Testis (tissue), 3 donors: ENCODE measurements around the gene PTP4A1. TPM values are rescaled to one million over a fixed set of nuclear protein-coding genes. Genes with fewer than 3 reads are reported as not detected.

Source experiments
- DNase-seq: peaks from one replicate; pipeline ENCODE4 v3.0.0-alpha.2; 2019
- H3K27ac ChIP-seq, 2 donors: fragments of 200-600 bp; sonication (generic); one replicate each; pipeline ENCODE4 v1.5.1; 2019
- H3K27me3 ChIP-seq: fragments of 200-600 bp; sonication (generic); one replicate; pipeline ENCODE4 v1.5.1; 2019
- H3K36me3 ChIP-seq: fragments of 200-600 bp; sonication (generic); one replicate; pipeline ENCODE4 v1.5.1; 2017; ENCODE audit warnings: low read depth; ENCODE audit errors: missing control alignments
- H3K4me1 ChIP-seq: fragments of 200-600 bp; sonication (generic); one replicate; pipeline ENCODE4 v1.5.1; 2019
- H3K4me3 ChIP-seq, 2 donors: fragments of 200-600 bp; sonication (generic); one replicate each; pipeline ENCODE4 v1.5.1; 2017 to 2019
- H3K9me3 ChIP-seq: fragments of 200-600 bp; sonication (generic); one replicate; pipeline ENCODE4 v1.5.1; 2017
- POLR2A ChIP-seq: fragments of 450-650 bp; IDR thresholded peaks from one replicate; pipeline ENCODE4 v1.6.1; 2017; ENCODE audit warnings: antibody characterized with exemption, mild to moderate bottlenecking, moderate library complexity
- WGBS, 2 donors: methylation state at CpG; one replicate each; pipeline ENCODE4 v1.1.5; 2018; 5-methylcytosine and 5-hydroxymethylcytosine counted together
- intact Hi-C: fragments of 100-400 bp; cut with DNase I; formaldehyde crosslinking; loops from one replicate; pipeline ENCODE4 v1.15.1; 2023; ENCODE audit warnings: low total_unique reads
- polyA plus RNA-seq: library from polyadenylated mRNA; stranded (reverse); fragments of 350-450 nt; fragmentation: Illumina TruSeq; extraction: RNeasy Lipid Tissue Mini Kit (QIAGEN cat#74804); gene quantifications from one replicate; pipeline ENCODE4 v1.2.3, GENCODE V29; 2014; ENCODE audit warnings: low read depth, low replicate concordance; ENCODE audit not compliant: insufficient read depth
- small RNA-seq, 2 donors: library from RNA; depleted of rRNA; stranded (forward); fragments of <200 nt; gene quantifications; one replicate each; pipeline ENCODE3, GENCODE V24; 2016
- total RNA-seq, 2 donors: library from RNA; depleted of rRNA; stranded (reverse); fragments of >200 nt; gene quantifications; one replicate each; pipeline ENCODE4 v1.2.3, GENCODE V29; 2016
- TF ChIP-seq, protein P1 (sequence below), 3 experiments: fragments of 450-650 bp in 2 of 3; fragments of 200-600 bp in 1 of 3; sonication (generic) in 1 of 3; IDR thresholded peaks; one replicate each; pipeline ENCODE4 v1.5.1; 2016 to 2019; ENCODE audit warnings: antibody characterized with exemption in 3 of 3, mild to moderate bottlenecking in 2 of 3, moderate library complexity in 1 of 3

Gene PTP4A1
- total and polyA plus RNA-seq, 3 donors from 2014 or later: 39.6 to 83.5 (median 74.9) TPM

DNA sequence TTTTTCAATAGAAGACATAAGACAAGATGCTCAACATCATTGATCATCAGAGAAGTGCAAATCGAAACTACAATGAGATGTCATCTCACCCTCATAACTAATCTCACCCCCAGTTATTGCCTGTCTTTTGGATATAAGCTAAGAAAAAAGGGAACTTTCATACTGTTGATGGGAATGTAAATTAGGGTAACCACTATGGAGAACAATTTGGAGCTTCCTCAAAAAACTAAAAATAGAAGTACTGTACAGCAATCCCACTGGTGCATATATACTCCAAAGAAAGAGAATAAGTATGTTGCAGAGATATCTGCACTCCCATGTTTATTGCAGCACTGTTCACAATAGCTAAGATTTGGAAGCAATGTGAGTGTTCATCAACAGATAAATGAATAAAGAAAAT is 37.0 kb downstream of the PTP4A1 start:
- Histone ChIP-seq H3K4me1 (no peaks in the 10 kb centered on the region), H3K4me3 (no peak overlapping the region), H3K9me3 (no peaks in the 10 kb centered on the region), H3K27me3 (no peaks in the 10 kb centered on the region), H3K36me3 (no peaks in the 10 kb centered on the region), H3K27ac (no peak overlapping the region)
- DNase-seq: no peak
- intact Hi-C loops: no loop called here
- WGBS, 2 donors: 95 to 100% methylated on average over 1 of the region's 1 CpG
- TF ChIP-seq, protein P1, sequence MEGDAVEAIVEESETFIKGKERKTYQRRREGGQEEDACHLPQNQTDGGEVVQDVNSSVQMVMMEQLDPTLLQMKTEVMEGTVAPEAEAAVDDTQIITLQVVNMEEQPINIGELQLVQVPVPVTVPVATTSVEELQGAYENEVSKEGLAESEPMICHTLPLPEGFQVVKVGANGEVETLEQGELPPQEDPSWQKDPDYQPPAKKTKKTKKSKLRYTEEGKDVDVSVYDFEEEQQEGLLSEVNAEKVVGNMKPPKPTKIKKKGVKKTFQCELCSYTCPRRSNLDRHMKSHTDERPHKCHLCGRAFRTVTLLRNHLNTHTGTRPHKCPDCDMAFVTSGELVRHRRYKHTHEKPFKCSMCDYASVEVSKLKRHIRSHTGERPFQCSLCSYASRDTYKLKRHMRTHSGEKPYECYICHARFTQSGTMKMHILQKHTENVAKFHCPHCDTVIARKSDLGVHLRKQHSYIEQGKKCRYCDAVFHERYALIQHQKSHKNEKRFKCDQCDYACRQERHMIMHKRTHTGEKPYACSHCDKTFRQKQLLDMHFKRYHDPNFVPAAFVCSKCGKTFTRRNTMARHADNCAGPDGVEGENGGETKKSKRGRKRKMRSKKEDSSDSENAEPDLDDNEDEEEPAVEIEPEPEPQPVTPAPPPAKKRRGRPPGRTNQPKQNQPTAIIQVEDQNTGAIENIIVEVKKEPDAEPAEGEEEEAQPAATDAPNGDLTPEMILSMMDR (IDR thresholded peaks at IDR 0.05): no peak
- no peak for TF ChIP-seq POLR2A

DNA sequence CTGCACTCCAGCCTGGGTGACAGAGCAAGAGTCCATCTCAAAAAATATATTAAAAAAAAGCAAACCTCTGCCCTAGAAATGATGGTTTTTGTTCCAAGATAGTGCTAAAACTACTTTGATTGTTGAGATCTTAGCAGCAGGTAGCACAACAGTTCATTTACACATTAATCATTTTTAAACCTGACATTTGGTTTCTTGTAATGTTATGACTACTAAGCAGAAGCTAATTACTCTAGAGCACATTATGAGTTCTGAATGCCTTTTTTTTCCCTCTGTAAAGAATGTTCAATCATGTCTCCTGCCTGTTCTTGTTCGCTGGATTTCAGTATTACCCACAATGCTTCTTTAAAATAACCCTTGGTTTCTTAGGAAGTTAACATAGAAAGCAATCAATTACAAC is 38.7 kb downstream of the PTP4A1 start:
- intact Hi-C loops: no loop called here
- DNase-seq: no peak
- H3K36me3 ChIP-seq: no peaks in the 10 kb centered on the region
- WGBS, 2 donors: 46 to 68% methylated on average over 1 of the region's 1 CpG
- H3K9me3 ChIP-seq: no peaks in the 10 kb centered on the region
- no peaks in the 10 kb centered on the region for H3K27me3 ChIP-seq
- no peaks in the 10 kb centered on the region for H3K4me1 ChIP-seq
- H3K27ac ChIP-seq: no peak overlapping the region
- no peak for TF ChIP-seq POLR2A
- TF ChIP-seq, protein P1 (IDR thresholded peaks at IDR 0.05): no peak
- H3K4me3 ChIP-seq: no peak overlapping the region

DNA sequence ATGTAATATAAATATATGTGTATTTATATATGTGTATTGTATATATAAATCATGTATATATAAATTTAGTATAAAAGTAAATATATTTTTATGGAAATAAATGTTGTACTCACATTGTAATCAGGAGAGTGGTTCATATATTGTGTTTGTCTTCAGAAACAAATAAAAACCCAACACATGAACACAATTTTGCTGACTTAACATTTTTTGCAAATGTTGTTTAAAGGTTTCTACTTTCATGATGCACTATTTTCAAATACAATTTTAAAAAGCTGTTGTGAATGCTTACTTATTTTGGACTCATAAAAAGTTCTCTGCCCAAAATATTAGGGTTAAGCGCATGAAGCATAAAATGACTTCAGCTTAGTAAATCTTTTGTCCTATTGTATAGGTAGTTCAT is 39.3 kb downstream of the PTP4A1 start:
- Histone ChIP-seq H3K27me3 (no peaks in the 10 kb centered on the region), H3K4me1 (no peaks in the 10 kb centered on the region), H3K27ac (no peak overlapping the region), H3K36me3 (no peaks in the 10 kb centered on the region), H3K4me3 (no peak overlapping the region), H3K9me3 (no peaks in the 10 kb centered on the region)
- TF ChIP-seq POLR2A: no peak
- TF ChIP-seq, protein P1 (IDR thresholded peaks at IDR 0.05): no peak
- 92 to 94% methylated on average over 1 of the region's 1 CpG for WGBS, 2 donors
- intact Hi-C loops: no loop called here
- DNase-seq: no peak

DNA sequence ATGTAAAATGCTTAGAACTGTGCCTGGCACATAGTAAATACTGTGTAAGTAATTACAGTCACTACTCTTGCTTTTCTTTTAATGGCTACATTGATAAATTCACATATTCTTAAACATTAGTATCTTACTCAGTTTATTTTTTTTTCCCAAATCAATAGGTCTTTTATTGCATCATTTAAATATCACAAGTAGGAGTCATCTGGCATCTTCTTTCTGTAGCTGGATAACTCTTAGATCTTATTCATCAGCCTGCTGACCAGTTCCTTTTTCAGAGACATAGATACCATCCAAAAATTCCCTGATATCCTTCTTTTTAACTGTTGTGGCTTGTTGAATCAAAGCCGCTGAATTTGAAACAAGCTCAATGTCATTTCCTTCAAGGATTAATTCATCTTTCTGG is 43.3 kb downstream of the PTP4A1 start:
- DNase-seq: no peak
- intact Hi-C loops: no loop called here
- no peaks in the 10 kb centered on the region for H3K9me3 ChIP-seq
- H3K4me1 ChIP-seq: no peaks in the 10 kb centered on the region
- H3K36me3 ChIP-seq: no peaks in the 10 kb centered on the region
- TF ChIP-seq, protein P1 (IDR thresholded peaks at IDR 0.05): no peak
- TF ChIP-seq POLR2A: no peak
- H3K27me3 ChIP-seq: no peaks in the 10 kb centered on the region
- H3K4me3 ChIP-seq: no peak overlapping the region
- WGBS, 2 donors: 57 to 80% methylated on average over 1 of the region's 1 CpG
- no peak overlapping the region for H3K27ac ChIP-seq

Small RNA genes within 50 kb of the gene (small RNA-seq; reads per million reads assigned to genes)
- 0 reads per million in 2 donors for gene AL513043.1

Other genes with a start within 250 kb of the PTP4A1 start
- gene PHF3, start 63.3 kb downstream of the PTP4A1 start, total RNA-seq: 10 to 100 TPM; 76.1 to 82.4 TPM
- 18.7 TPM for gene PHF3, start 63.3 kb downstream of the PTP4A1 start, polyA plus RNA-seq